Measurements from ENCODE around the gene C1RL.
"Not testable (repeated sequence)": the region's sequence is repeated elsewhere in the genome, so short reads cannot be mapped to it uniquely, and the experiment has no call there.

The C1RL gene

DNA sequence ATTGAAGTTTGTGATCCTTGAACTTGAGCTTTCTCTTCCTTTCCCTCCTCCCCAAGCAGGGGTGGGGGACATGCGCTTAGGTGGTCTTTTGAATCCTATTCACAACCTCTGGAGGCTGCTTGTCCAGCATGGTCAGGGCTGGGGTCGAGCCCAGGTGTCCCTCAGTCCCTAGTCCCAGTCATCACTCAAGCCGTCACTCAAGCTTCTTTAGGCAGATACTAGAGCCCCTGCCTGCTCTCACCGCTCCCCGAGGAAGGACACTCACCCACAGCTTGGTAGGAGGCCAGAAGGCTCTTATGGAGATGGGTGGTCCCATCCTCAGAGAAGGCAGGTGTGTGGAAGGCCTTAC is 532 bp upstream of the C1RL start:
- peak overlapping the region; percentile 72 for H3K4me3 ChIP-seq (replicated peaks; ENCODE audit: low read depth, low read length)
- no peak for DNase-seq (ENCODE audit: extremely low read depth, low read depth)
- TF ChIP-seq, protein P1, sequence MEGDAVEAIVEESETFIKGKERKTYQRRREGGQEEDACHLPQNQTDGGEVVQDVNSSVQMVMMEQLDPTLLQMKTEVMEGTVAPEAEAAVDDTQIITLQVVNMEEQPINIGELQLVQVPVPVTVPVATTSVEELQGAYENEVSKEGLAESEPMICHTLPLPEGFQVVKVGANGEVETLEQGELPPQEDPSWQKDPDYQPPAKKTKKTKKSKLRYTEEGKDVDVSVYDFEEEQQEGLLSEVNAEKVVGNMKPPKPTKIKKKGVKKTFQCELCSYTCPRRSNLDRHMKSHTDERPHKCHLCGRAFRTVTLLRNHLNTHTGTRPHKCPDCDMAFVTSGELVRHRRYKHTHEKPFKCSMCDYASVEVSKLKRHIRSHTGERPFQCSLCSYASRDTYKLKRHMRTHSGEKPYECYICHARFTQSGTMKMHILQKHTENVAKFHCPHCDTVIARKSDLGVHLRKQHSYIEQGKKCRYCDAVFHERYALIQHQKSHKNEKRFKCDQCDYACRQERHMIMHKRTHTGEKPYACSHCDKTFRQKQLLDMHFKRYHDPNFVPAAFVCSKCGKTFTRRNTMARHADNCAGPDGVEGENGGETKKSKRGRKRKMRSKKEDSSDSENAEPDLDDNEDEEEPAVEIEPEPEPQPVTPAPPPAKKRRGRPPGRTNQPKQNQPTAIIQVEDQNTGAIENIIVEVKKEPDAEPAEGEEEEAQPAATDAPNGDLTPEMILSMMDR (IDR thresholded peaks at IDR 0.05; ENCODE audit: low read depth, low read length, missing control alignments), result no peak

DNA sequence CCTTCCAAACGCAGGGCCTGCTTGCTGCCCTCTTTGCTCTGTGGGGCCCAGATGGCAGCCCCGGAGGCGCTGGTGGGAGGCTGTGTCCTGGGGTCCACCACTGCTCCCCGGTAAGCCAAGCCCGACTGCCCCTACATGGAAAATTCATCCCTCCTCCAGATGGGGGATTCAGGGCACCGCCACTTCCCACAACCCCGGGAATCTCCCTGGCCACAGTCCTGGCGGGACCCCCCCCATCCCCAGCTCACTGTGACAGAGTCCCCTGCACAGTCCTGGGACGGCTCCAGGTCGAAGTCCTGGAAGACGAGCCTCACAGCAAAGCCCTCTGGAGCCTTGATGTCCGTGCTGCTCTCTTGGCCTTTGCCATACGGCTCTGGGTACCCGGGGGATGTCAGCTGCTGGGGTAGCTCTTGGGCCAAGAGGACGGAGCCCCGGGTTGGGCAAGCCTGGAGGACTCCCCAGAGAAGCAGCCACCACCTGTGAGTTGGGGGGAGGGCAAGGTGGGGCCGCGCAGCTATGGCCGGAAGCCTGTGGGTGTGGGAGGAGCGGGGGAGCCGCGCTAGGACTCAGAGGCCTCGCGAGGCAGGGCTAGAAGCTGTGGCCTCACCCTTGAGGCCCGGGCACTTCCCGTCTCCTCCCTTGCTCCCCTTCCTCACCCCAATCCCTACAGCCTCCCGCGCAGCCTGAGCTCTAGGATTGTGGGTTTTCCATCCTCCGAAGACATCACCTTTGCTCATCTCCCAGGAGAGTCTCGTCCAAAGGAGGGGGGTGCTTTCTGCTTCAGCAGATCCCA is 815 bp downstream of the C1RL start:
- TF ChIP-seq, protein P1 (IDR thresholded peaks at IDR 0.05; ENCODE audit: low read depth, low read length, missing control alignments), result no peak
- DNase-seq (ENCODE audit: extremely low read depth, low read depth), result no peak
- peak overlapping the region; percentile 72 for H3K4me3 ChIP-seq (replicated peaks; ENCODE audit: low read depth, low read length)

DNA sequence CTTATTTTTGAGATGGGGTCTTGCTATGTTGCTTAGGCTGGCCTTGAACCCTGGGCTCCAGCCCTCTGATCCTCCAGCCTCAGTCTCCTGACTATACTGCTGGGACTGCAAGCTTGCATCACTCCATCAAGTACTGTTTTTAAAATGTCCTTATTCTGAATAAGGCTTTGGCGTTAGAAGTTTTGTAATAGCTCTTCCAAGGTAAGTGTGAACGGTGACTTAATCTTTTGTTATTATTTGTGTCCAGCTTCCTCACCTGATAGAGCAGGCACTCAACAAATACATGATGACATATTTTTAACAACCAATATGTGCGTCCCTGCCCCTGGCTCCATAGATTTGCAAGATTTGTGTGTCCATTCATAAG is 1.4 kb downstream of the C1RL start:
- no peak for DNase-seq (ENCODE audit: extremely low read depth, low read depth)
- TF ChIP-seq, protein P1 (IDR thresholded peaks at IDR 0.05; ENCODE audit: low read depth, low read length, missing control alignments), result no peak
- H3K4me3 ChIP-seq (replicated peaks; ENCODE audit: low read depth, low read length), result peak overlapping the region; percentile 72

DNA sequence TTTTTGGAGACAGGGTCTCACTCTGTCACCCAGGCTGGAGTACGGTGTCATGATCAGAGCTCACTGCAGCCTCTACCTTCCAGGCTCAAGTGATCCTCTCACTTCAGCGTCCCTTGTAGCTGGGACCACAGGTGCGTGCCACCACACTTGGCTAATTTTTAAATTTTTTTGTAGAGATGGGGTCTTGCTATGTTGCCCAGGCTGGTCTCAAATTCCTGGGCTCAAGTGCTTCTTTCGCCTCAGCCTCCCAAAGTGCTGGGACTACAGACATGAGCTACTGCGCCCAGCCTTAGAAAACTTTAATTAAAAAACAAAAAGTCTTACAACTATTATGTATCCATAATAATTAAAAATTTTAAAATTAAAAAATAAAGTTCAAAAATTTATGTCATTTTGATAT is 1.8 kb downstream of the C1RL start:
- peak overlapping the region; percentile 72; the same call in 1 of the 2 replicates for H3K4me3 ChIP-seq (replicated peaks; ENCODE audit: low read depth, low read length)

DNA sequence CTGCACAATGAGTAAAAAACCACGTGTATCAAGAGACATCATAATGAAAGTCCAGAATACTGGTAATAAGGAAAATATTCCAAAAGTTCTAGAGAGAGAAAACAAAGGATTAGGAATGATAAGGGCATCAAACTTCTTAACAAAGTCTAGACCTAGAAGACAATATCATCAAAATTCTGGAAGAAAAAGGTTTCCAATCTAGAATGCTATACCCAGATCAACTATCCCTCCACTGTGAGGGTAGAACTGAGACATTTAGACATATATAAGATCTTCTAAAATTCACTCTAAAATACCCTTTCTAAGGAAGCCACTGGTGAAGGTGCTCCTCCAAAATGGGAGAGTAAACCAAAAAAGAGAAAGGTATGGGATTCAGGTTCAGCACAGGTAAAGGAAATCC is 2.9 kb downstream of the C1RL start:
- DNase-seq (ENCODE audit: extremely low read depth, low read depth), result no peak
- TF ChIP-seq, protein P1 (IDR thresholded peaks at IDR 0.05; ENCODE audit: low read depth, low read length, missing control alignments), result no peak
- H3K4me3 ChIP-seq (replicated peaks; ENCODE audit: low read depth, low read length), result no peak overlapping the region

More for the DNA sequence above, 1.8 kb downstream of the C1RL start:
- not testable (repeated sequence) for DNase-seq (ENCODE audit: extremely low read depth, low read depth)

DNA sequence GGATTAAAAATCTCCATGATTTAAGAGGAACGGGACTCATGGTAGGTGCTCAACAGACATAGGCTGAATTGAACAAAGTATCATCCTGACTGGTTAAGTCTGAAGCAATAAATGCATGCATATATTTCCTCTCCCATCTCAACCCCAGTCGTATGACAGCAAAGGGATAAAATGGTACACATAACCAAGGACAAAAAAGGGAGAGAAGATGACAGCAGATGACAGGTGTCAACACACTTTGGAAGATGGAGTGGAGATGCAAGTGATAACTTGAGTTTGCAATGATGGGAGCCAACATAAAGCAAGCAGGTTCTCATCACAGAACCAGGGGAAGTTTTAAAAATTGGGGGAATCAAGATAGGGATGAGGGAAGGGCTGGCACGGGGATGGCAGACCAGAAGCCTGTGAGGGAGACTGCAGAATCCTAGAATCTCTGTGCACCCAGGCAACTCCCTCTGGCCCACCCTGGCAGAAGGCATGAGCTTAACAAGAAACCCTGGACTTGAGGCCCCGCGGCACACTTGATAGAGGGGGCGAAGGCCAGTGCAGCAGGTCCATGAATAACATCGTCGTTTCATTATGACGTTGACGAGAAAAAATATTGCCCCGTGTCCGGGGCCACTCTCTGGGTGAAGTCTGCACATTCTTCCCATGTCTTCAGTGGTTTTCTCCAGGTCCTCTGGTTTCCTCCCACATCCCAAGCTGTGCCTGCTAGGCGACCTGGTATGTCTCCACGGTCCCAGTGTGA is 5.0 kb downstream of the C1RL start:
- H3K4me3 ChIP-seq (replicated peaks; ENCODE audit: low read depth, low read length), result no peak overlapping the region
- no peak for DNase-seq (ENCODE audit: extremely low read depth, low read depth)

DNA sequence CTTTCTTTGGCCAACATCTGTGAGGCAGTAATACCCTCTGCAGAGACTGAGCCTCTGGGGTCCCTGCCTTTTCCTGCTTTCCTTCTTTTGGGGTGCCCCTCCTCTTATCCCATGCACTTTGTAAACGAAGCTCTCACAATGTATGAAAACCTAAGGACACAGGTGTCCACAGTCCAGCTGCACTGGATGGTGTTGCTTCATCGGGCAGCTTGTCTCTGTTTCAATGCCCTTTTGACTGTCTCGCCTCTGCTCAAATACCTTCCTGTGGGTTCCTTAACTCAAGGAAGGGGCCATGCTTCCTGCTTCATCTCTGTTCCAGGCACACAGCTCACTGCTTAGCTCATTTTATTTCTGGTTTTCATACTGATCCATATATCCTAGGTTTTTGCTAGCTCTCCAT is 6.4 kb downstream of the C1RL start:
- no peak for DNase-seq (ENCODE audit: extremely low read depth, low read depth)
- H3K4me3 ChIP-seq (replicated peaks; ENCODE audit: low read depth, low read length), result no peak overlapping the region
- TF ChIP-seq, protein P1 (IDR thresholded peaks at IDR 0.05; ENCODE audit: low read depth, low read length, missing control alignments), result no peak

More for the DNA sequence above, 5.0 kb downstream of the C1RL start:
- TF ChIP-seq, protein P1 (IDR thresholded peaks at IDR 0.05; ENCODE audit: low read depth, low read length, missing control alignments), result no peak
